GM12878 (cell line): Measurements from ENCODE around the gene ADM2. TPM values are rescaled to one million over a fixed set of nuclear protein-coding genes. Genes with fewer than 3 reads are reported as not detected.
A peak's percentile ranks its signal among the peaks of the same experiment; 100 is the strongest.

Experiments
- ASH2L ChIP-seq: fragments of 300-600, 200-600 bp; sonication (generic); IDR thresholded peaks from 2 replicates; pipeline ENCODE4 v1.6.1; 2017; ENCODE audit warnings: low read depth, mild to moderate bottlenecking, borderline replicate concordance
- ATF2 ChIP-seq: IDR thresholded peaks from 2 replicates; pipeline ENCODE4 v1.6.1; 2012; ENCODE audit warnings: low read length, inconsistent platforms
- CTCF ChIP-seq, 3 experiments: IDR thresholded peaks in 2 of 3; conservative IDR thresholded peaks in 1 of 3; 2 replicates each; pipeline ENCODE4 v1.5.1; 2011; ENCODE audit warnings: low read depth in 3 of 3, low read length in 3 of 3, mild to moderate bottlenecking in 3 of 3, control low read depth in 2 of 3, moderate library complexity in 2 of 3, inconsistent platforms in 1 of 3, mixed read lengths in 1 of 3; ENCODE audit not compliant: control insufficient read depth in 2 of 3, insufficient read depth in 1 of 3; ENCODE audit errors: extremely low read depth in 1 of 3
- HDAC6 ChIP-seq: fragments of 200-600 bp; sonication (generic); IDR thresholded peaks from one replicate; pipeline ENCODE4 v1.8.0; 2017; ENCODE audit warnings: antibody characterized with exemption; ENCODE audit not compliant: unreplicated experiment
- MEF2B ChIP-seq: fragments of 450-650 bp; IDR thresholded peaks from 2 replicates; pipeline ENCODE4 v1.6.1; 2018; ENCODE audit warnings: mild to moderate bottlenecking, moderate library complexity; ENCODE audit not compliant: partially characterized antibody, poor library complexity, severe bottlenecking
- MTA2 ChIP-seq: fragments of 450-650 bp; IDR thresholded peaks from 2 replicates; pipeline ENCODE4 v1.6.1; 2016; ENCODE audit warnings: low read depth, mild to moderate bottlenecking, moderate library complexity
- MYB ChIP-seq: fragments of 150-350 bp; IDR thresholded peaks from 2 replicates; pipeline ENCODE4 v1.6.1; 2014; ENCODE audit warnings: mild to moderate bottlenecking, low read depth, low read length, borderline replicate concordance
- NFIC ChIP-seq: IDR thresholded peaks from 2 replicates; pipeline ENCODE4 v1.6.1; 2012; ENCODE audit warnings: low read depth, mild to moderate bottlenecking, inconsistent platforms, low read length, moderate library complexity
- NFXL1 ChIP-seq: fragments of 450-650 bp; IDR thresholded peaks from 2 replicates; pipeline ENCODE4 v1.6.1; 2017; ENCODE audit warnings: antibody characterized with exemption, mild to moderate bottlenecking, borderline replicate concordance
- NFYB ChIP-seq: IDR thresholded peaks from 2 replicates; pipeline ENCODE4 v1.6.1; 2011; ENCODE audit warnings: low read depth, mild to moderate bottlenecking, low read length, improper control_type of control experiment, moderate library complexity; ENCODE audit not compliant: insufficient read depth
- NKRF ChIP-seq: fragments of 450-650 bp; conservative IDR thresholded peaks from 2 replicates; pipeline ENCODE4 v1.6.1; 2017; ENCODE audit warnings: mild to moderate bottlenecking, moderate library complexity
- NR2C2 ChIP-seq: IDR thresholded peaks from 2 replicates; pipeline ENCODE4 v1.6.1; 2011; ENCODE audit warnings: borderline replicate concordance, low read depth; ENCODE audit not compliant: control insufficient read depth, insufficient read length
- POU2F2 ChIP-seq: IDR thresholded peaks from 3 replicates; pipeline ENCODE4 v1.6.1; 2011; ENCODE audit warnings: low read depth, mild to moderate bottlenecking, low read length, borderline replicate concordance
- SMAD5 ChIP-seq: IDR thresholded peaks from 2 replicates; pipeline ENCODE4 v1.6.1; 2016; ENCODE audit warnings: antibody characterized with exemption, low read depth
- SMARCA5 ChIP-seq: fragments of 450-650 bp; IDR thresholded peaks from 2 replicates; pipeline ENCODE4 v1.6.1; 2017; ENCODE audit warnings: mild to moderate bottlenecking
- TAF1 ChIP-seq: IDR thresholded peaks from 2 replicates; pipeline ENCODE4 v1.6.1; 2011; ENCODE audit warnings: mild to moderate bottlenecking, low read depth, low read length, borderline replicate concordance
- ZNF274 ChIP-seq: IDR thresholded peaks from one replicate; pipeline ENCODE4 v1.8.0; 2011; ENCODE audit not compliant: insufficient read length, insufficient read depth
- polyA plus RNA-seq, 11 experiments: library from polyadenylated mRNA; depleted of rRNA in 4 of 11; unstranded in 6 of 11; stranded (reverse) in 5 of 11; fragments of >200 nt; fragmentation: Nextera tagmentation in 4 of 11; fragmentation: Illumina TruSeq in 1 of 11; extraction: Ambion mirVana in 4 of 11; extraction: Trizol in 1 of 11; gene quantifications; 1 replicate in 1 of 11; 2 replicates in 10 of 11; pipeline versions ENCODE4 v1.2.1 to v1.2.3, GENCODE V29; 2011 to 2016; ENCODE audit warnings: inconsistent platforms in 2 of 11, missing spikeins in 2 of 11, low read depth in 1 of 11
- total RNA-seq, 4 experiments: library from RNA; depleted of rRNA in 3 of 4; stranded (reverse); fragments of >200 nt in 3 of 4; fragmentation: Illumina TruSeq in 1 of 4; extraction: Trizol in 1 of 4; gene quantifications; 2 replicates each; pipeline versions ENCODE4 v1.2.1 to v1.2.3, GENCODE V29; 2013 to 2021
- TF ChIP-seq, protein P1 (sequence below): IDR thresholded peaks from 2 replicates; pipeline ENCODE4 v1.6.1; 2012; ENCODE audit warnings: low read depth, low read length, improper control_type of control experiment
- TF ChIP-seq, protein P2 (sequence below): IDR thresholded peaks from 2 replicates; pipeline ENCODE4 v1.6.1; 2012; ENCODE audit warnings: low read depth, low read length, improper control_type of control experiment
- TF ChIP-seq, protein P3 (sequence below): fragments of 450-650 bp; IDR thresholded peaks from 2 replicates; pipeline ENCODE4 v1.6.1; 2016; ENCODE audit warnings: mild to moderate bottlenecking

The ADM2 gene
- total and polyA plus RNA-seq, 10 of the 15 experiments (the other 5 are each of a cell fraction or from before 2014, with no cell fraction given), result 0.02 to 0.33 (median 0.12) TPM; not detected in 2

DNA sequence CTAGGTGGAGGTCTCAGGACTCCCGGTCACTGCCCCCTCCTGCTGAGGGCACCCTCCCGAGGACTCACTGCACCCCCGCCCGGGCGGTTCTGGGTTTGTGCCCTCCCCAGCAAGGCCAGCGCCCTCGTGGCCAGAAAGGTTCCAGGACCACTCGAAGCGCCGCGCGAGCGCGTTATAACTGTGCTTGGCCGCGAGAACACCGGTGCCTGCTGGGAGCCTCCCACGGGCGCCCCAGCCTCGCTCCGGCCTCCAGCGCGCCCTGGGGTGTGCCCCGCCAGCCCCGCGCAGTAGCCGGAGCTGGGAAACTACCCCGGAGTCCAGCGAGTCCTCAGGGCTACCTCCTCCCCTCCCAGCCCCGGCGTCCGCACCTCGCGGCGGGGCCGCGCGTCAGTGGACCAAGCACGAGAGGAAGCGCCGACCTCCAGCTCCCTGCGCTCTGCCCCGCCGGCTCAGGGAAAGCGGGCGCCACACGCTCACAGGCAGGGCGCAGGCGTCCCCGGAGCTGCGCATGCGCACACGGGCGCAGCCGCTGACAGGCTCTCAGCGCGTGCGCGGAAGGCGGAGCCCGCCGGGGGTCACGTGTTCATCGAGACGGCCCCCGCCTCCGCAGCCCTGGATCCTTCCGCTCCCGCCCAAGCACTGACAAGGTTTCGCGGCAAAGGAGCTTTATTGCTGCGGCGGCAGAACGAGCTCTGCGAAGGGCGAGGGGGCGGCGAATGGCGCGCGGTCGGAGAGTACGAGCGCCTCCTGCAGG lies 43.9 kb downstream of the ADM2 start, which contains the start of gene SCO2 (continued):
- TF ChIP-seq ZNF274 (no peak), TAF1 (peak; percentile 72), NR2C2 (no peak), MYB (no peak), NKRF (peak; percentile 70; the same call in 1 of the 2 replicates), HDAC6 (no peak), SMARCA5 (peak; percentile 75; the same call in 1 of the 2 replicates), NFXL1 (no peak), MEF2B (peak; percentile 22), MTA2 (no peak), CTCF (IDR thresholded peaks at IDR 0.05 in 2 of 3, conservative IDR thresholded peaks at IDR 0.05 in 1 of 3; ENCODE audit: control insufficient read depth in 2 of 3, extremely low read depth in 1 of 3, insufficient read depth in 1 of 3, low read depth in 3 of 3, low read length in 3 of 3) (peak; percentile 32 to 45 (median 42); a peak in 4 of 6 replicates), NFYB (no peak), ASH2L (no peak), SMAD5 (peak; percentile 88), ATF2 (no peak), POU2F2 (peak; percentile 73), NFIC (no peak)
- TF ChIP-seq, protein P1, sequence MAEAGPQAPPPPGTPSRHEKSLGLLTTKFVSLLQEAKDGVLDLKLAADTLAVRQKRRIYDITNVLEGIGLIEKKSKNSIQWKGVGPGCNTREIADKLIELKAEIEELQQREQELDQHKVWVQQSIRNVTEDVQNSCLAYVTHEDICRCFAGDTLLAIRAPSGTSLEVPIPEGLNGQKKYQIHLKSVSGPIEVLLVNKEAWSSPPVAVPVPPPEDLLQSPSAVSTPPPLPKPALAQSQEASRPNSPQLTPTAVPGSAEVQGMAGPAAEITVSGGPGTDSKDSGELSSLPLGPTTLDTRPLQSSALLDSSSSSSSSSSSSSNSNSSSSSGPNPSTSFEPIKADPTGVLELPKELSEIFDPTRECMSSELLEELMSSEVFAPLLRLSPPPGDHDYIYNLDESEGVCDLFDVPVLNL, result peak; percentile 53; the same call in 1 of the 2 replicates
- TF ChIP-seq, protein P2, sequence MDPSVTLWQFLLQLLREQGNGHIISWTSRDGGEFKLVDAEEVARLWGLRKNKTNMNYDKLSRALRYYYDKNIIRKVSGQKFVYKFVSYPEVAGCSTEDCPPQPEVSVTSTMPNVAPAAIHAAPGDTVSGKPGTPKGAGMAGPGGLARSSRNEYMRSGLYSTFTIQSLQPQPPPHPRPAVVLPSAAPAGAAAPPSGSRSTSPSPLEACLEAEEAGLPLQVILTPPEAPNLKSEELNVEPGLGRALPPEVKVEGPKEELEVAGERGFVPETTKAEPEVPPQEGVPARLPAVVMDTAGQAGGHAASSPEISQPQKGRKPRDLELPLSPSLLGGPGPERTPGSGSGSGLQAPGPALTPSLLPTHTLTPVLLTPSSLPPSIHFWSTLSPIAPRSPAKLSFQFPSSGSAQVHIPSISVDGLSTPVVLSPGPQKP, result no peak
- TF ChIP-seq, protein P3, sequence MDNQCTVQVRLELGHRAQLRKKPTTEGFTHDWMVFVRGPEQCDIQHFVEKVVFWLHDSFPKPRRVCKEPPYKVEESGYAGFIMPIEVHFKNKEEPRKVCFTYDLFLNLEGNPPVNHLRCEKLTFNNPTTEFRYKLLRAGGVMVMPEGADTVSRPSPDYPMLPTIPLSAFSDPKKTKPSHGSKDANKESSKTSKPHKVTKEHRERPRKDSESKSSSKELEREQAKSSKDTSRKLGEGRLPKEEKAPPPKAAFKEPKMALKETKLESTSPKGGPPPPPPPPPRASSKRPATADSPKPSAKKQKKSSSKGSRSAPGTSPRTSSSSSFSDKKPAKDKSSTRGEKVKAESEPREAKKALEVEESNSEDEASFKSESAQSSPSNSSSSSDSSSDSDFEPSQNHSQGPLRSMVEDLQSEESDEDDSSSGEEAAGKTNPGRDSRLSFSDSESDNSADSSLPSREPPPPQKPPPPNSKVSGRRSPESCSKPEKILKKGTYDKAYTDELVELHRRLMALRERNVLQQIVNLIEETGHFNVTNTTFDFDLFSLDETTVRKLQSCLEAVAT, result no peak
